Activated T-cell treated with anti-CD3 and anti-CD28 coated beads, Interleukin-2, amount 50 U/mL, for 24 hours (primary cell): ENCODE measurements around the gene IRX6.

Experiments used
- DNase-seq: peaks from one replicate; pipeline ENCODE4 v3.0.0-alpha.2; 2020
- H3K27ac Mint-ChIP-seq: 2 replicates; pipeline ENCODE4 v1.8.0; 2020; ENCODE audit warnings: mild to moderate bottlenecking, mixed read lengths
- H3K27me3 Mint-ChIP-seq: 2 replicates; pipeline ENCODE4 v1.8.0; 2020; ENCODE audit warnings: mixed read lengths
- H3K36me3 Mint-ChIP-seq: 2 replicates; pipeline ENCODE4 v1.8.0; 2020; ENCODE audit warnings: low read depth, mixed read lengths
- H3K4me1 Mint-ChIP-seq: 2 replicates; pipeline ENCODE4 v1.8.0; 2020; ENCODE audit warnings: low read depth, mixed read lengths
- H3K4me3 Mint-ChIP-seq: 2 replicates; pipeline ENCODE4 v1.8.0; 2020; ENCODE audit warnings: mild to moderate bottlenecking, moderate library complexity, mixed read lengths
- H3K9me3 Mint-ChIP-seq: 2 replicates; pipeline ENCODE4 v1.8.0; 2020; ENCODE audit warnings: mixed read lengths

Gene IRX6

DNA sequence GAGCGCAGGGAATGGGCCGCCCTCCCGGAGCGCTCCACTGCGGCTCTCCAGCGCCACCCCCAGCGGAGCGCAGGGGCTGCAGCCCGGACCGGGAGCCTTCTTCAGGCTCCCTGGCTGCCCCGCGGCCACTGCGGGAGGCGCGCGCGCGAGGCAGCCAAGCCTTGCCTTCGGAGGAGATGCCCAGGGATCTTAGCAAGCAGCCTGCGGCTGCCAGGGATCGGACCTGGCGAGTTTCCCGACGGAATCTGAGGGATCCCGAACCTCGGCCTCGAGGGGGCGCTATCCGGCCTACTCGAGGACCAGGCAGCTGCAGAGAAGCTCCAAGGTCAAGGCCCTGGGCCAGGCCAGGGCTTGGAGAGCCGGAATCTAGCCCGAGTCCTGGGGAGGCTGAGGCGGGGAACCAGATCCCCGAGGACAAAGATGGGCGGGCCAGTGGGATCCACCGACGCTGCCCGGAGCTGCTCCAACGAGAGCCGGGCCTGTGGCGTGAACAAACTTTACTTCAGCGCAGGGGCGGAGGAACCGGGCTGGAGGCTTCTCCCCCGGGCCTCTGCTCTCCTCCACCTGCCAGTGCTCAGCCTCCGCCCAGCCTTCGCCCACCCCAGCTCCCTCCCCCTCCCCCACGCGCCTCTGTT is at the start of gene IRX6:
TSS of gene IRX6 (plus strand) at position 567 of the 635 bp plus-strand sequence. CDS start 889 bp downstream, outside the sequence.
- peaks cover 3% of the 10 kb centered on the region for H3K4me1 Mint-ChIP-seq
- no peak for DNase-seq
- no peak within 1 kb of the TSS for H3K4me3 Mint-ChIP-seq
- no peaks in the 10 kb centered on the region for H3K36me3 Mint-ChIP-seq
- H3K27ac Mint-ChIP-seq, result no peak within 1 kb of the TSS
- H3K27me3 Mint-ChIP-seq, result peaks cover 64% of the 10 kb centered on the region
- H3K9me3 Mint-ChIP-seq, result no peaks in the 10 kb centered on the region

DNA sequence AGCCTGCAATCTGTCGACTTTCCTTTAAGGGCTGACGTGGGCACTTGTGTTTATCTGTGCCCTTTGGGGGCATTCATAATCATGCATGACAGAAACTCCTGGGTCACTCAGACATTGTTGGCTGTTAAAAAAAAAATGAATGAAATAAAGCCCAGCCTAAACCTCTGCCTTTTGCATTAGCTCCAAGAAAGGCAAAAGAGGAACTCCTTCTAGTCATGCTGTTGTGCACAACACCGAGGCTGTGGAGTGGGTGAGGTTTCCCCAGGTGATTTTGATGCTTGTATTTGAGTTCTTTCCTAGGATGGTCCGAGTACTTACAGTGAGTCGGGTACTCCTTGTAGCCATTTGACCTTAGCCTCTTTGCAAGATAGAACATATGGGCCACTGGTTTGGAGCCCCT is 49.6 kb upstream of the IRX6 start:
- Mint-ChIP-seq H3K9me3 (no peaks in the 10 kb centered on the region), H3K27me3 (no peaks in the 10 kb centered on the region), H3K4me1 (no peaks in the 10 kb centered on the region), H3K36me3 (no peaks in the 10 kb centered on the region), H3K4me3 (no peak overlapping the region), H3K27ac (no peak overlapping the region)
- DNase-seq, result no peak

DNA sequence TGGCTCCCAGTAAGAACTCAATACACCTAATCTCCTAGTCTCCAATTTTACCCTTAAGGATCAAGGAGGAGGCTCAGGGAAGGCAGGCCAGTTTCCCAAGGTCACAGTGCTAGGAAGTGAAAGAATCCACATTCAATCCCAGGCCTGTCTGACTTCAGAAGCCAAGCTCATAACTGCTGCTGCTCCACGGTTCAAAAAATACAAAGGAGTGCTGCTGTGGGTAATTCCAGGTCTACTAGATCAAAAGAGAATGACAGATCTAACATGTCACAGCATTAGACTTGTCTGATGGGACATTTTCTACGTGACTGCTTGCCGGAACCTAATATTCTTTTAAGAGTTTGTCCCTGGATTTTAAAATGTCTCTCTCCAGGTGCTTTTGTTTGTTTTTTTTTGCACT is 48.8 kb upstream of the IRX6 start:
- H3K27ac Mint-ChIP-seq, result no peak overlapping the region
- no peaks in the 10 kb centered on the region for H3K27me3 Mint-ChIP-seq
- H3K4me3 Mint-ChIP-seq, result no peak overlapping the region

DNA sequence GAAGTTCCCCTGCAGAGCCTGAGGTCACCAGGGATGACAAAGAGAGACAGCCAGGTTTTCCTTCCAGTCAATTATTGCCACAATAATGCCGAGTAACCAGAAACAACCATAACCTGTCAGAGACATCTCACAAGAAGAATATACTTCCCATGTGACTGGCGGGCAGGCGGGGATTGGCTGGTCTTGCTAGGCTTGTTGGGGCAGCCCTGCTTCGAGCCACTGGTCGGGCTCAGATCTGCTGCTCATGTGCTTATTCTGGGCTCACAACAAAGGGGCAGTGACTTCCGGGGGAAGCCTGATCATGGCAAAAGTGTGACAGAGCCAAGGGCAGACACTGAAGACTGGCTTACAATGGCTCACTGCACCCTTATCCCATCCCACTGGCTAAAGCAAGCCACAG is 48.1 kb upstream of the IRX6 start:
- no peaks in the 10 kb centered on the region for H3K27me3 Mint-ChIP-seq
- no peaks in the 10 kb centered on the region for H3K9me3 Mint-ChIP-seq
- DNase-seq, result no peak
- no peak overlapping the region for H3K4me3 Mint-ChIP-seq
- H3K36me3 Mint-ChIP-seq, result no peaks in the 10 kb centered on the region
- no peaks in the 10 kb centered on the region for H3K4me1 Mint-ChIP-seq
- no peak overlapping the region for H3K27ac Mint-ChIP-seq

More for the DNA sequence above, 48.8 kb upstream of the IRX6 start:
- H3K9me3 Mint-ChIP-seq, result no peaks in the 10 kb centered on the region
- DNase-seq, result no peak
- H3K36me3 Mint-ChIP-seq, result no peaks in the 10 kb centered on the region
- H3K4me1 Mint-ChIP-seq, result no peaks in the 10 kb centered on the region

DNA sequence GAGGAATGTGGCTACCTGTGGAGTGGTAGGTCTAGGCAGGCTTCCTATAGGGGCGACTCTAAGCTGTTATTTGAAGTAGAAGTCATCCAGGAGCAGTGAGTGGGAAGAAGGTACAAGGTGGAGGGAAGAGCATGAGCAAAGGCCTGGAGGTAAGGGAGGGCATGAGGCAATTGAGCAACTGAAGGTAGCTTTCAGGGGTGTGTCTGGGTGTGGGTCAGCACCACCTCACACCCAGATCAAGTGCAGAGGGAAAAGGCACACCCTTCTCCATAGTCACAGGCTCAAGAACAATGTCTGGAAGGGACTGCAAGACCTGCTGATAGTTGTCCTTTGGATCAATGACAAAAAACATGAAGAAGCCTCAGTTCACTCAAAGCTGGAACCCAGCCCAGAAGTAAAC is 46.5 kb upstream of the IRX6 start:
- H3K36me3 Mint-ChIP-seq, result no peaks in the 10 kb centered on the region
- H3K9me3 Mint-ChIP-seq, result no peaks in the 10 kb centered on the region
- no peak overlapping the region for H3K4me3 Mint-ChIP-seq
- H3K27ac Mint-ChIP-seq, result no peak overlapping the region
- no peak for DNase-seq
- H3K4me1 Mint-ChIP-seq, result no peaks in the 10 kb centered on the region
- peaks cover 10% of the 10 kb centered on the region for H3K27me3 Mint-ChIP-seq

DNA sequence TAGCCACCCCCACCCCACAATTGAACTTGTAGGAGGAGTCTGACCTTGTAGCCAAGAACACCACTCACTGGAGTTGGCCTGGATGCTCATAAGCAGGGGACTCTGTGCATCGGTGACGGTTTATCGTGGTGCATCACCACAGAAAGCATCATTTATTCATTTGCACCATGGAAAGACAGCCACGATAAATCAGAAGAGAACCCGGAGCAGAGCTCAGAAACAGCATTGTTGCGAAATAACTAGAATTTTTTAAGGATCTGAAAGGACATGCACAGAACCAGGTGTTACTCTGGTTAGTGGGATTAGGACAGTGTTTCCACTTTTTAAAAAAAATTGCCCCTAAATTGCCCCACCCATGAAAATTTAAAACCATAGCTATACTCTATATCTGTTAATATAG is 44.4 kb upstream of the IRX6 start:
- no peak overlapping the region for H3K27ac Mint-ChIP-seq
- H3K4me1 Mint-ChIP-seq, result no peaks in the 10 kb centered on the region
- H3K27me3 Mint-ChIP-seq, result peaks cover 21% of the 10 kb centered on the region
- no peak for DNase-seq
- no peaks in the 10 kb centered on the region for H3K36me3 Mint-ChIP-seq
- no peaks in the 10 kb centered on the region for H3K9me3 Mint-ChIP-seq
- H3K4me3 Mint-ChIP-seq, result no peak overlapping the region

DNA sequence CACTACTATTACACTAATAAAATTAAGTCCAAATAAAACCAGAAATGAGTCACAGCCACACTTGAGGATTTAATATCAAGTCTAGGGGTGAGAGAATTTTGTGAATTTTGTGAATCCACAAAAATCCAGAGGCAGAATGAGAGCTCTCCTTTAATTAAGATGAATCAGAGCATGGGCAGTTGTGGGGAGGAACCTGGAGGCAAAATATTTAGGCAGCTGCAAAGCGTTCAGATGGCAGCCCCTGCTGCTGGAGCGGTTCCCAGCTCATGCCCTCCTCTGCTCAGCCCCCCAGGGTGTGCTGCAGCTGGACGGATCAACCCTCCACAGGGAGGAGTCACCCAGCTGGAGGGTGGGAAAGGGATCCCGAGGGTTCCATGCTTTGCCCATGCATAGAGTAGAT is 43.4 kb upstream of the IRX6 start:
- H3K36me3 Mint-ChIP-seq, result no peaks in the 10 kb centered on the region
- H3K27ac Mint-ChIP-seq, result no peak overlapping the region
- peaks cover 21% of the 10 kb centered on the region for H3K27me3 Mint-ChIP-seq
- H3K4me1 Mint-ChIP-seq, result no peaks in the 10 kb centered on the region
- H3K4me3 Mint-ChIP-seq, result no peak overlapping the region
- H3K9me3 Mint-ChIP-seq, result no peaks in the 10 kb centered on the region
- no peak for DNase-seq

DNA sequence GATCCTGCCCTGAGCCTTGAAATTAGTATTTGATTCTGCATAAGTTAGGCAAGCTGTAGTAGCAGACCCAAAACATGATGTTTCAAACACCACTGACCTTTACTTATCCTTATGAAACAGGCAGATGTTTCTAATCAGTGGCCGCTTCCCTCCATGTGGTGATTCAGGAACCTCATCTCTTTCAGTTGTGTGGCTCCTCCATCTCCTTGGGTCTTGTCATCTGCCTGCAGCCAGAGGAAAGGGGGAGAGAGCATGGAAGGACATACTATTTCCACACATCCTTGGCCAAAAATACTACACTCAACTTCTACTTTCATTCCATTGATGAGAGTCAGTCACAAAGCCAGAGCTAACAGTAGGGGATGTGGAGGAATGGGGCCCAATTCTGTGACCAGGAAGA is 41.6 kb upstream of the IRX6 start:
- Mint-ChIP-seq H3K27me3 (peaks cover 21% of the 10 kb centered on the region), H3K4me1 (no peaks in the 10 kb centered on the region), H3K27ac (no peak overlapping the region), H3K36me3 (no peaks in the 10 kb centered on the region), H3K9me3 (peaks cover 3% of the 10 kb centered on the region), H3K4me3 (no peak overlapping the region)
- no peak for DNase-seq

DNA sequence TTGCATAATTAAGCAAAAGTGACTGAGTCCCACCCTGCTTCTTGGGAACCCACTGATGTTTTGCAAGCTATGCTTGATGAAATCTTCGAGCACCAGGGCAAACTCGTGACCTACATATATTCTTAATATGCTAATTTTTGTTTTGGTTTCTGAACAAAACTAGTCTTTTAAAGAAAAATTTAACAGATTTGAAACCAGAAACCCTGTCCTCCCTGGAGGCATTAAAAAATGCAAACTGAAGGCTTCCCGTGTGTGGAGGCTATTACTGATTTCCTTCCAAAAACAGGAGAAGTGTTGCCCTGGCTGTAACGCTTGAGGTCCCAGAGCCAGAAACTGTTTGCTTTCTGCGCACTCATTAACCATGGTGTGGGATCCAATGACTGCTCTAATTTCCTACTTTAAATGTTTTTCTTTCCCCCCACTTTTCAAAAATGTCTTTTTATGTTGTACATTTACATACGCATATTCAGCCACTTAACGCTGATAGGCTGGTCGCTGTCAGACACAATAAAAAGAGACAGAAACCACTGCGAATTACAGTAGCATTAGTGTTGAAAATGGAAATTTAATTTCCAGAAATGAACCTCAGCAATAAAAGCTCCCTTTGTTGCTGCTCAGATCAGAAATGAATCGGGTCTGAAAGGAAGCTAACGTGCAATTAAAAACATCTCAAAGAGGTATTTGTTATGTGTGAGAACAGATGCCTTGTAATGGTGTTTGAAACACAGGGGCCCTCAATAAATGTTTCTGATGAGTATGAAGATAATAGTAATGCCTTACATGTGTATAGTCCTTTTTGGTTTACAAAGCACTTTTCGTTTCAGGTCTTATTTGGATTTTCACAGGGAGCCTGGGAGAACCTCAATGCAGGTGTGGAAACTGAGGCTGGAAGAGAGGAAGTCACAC is 39.9 kb upstream of the IRX6 start:
- no peaks in the 10 kb centered on the region for H3K4me1 Mint-ChIP-seq

DNA sequence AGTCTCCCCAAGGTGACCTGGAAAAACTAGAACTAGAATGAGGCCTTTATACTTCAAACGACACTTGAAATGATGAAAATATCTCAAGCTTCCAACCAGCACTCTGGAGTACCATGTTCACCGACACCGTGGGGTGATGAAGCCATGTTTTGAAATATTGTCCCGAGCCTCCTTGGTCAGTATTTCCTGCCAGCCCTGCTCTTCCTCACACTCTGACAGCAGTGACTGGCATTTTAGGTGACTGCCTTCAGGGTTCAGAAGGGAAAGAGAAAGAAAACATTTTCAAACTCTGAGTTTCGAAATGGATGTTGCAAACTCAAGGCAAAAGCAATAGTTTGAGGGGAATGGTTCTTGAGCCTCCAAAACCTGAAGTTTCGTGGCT is 39.3 kb upstream of the IRX6 start:
- H3K4me3 Mint-ChIP-seq, result no peak overlapping the region
- H3K9me3 Mint-ChIP-seq, result peaks cover 12% of the 10 kb centered on the region
- H3K4me1 Mint-ChIP-seq, result no peaks in the 10 kb centered on the region
- DNase-seq, result no peak
- peaks cover 21% of the 10 kb centered on the region for H3K27me3 Mint-ChIP-seq
- no peak overlapping the region for H3K27ac Mint-ChIP-seq
- no peaks in the 10 kb centered on the region for H3K36me3 Mint-ChIP-seq

More for the DNA sequence above, 39.9 kb upstream of the IRX6 start:
- H3K27me3 Mint-ChIP-seq, result peaks cover 21% of the 10 kb centered on the region
- DNase-seq, result no peak
- H3K27ac Mint-ChIP-seq, result no peak overlapping the region
- no peak overlapping the region for H3K4me3 Mint-ChIP-seq
- H3K9me3 Mint-ChIP-seq, result peaks cover 12% of the 10 kb centered on the region
- no peaks in the 10 kb centered on the region for H3K36me3 Mint-ChIP-seq

DNA sequence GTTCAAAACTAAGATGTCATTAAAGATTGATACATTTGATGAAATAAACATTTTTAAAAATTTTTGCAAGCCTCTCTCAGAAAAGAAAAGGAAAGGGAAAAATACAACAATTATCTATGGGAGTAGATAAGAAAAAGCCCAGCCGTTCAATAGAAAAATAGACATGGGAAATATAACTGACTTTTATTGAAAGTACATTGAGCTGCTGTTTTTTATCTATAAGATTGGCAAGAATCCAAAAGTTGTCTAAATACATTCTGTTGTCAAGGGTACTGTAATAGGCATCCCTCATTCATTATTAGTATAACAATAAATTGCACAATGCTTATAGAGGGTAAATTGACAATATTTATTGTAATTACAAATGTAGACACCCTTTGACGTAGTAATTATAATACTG is 38.4 kb upstream of the IRX6 start:
- Mint-ChIP-seq H3K4me3 (no peak overlapping the region), H3K4me1 (no peaks in the 10 kb centered on the region), H3K27ac (no peak overlapping the region), H3K36me3 (no peaks in the 10 kb centered on the region), H3K27me3 (peaks cover 21% of the 10 kb centered on the region), H3K9me3 (peaks cover 12% of the 10 kb centered on the region)
- no peak for DNase-seq

DNA sequence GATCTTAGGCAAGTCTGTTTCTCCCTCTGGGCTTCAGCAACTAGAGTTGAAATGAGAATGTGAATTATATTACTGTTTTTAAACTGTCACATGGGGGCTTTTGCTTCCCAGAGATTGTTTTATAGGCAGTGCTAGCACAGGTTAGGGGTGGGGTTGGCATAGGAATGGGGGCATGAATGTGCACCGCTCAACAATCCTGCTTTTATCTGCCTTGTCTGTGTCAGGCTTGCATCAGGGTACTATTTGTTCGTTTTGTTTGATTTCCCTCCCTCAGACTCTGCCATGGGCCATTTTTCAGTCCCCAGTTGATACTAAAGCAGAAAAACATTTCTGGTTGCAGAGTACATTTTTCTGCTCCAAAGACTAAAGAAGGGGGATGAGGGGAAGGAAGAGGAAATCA is 34.6 kb upstream of the IRX6 start:
- Mint-ChIP-seq H3K9me3 (peaks cover 12% of the 10 kb centered on the region), H3K27ac (no peak overlapping the region), H3K36me3 (no peaks in the 10 kb centered on the region), H3K4me3 (no peak overlapping the region), H3K4me1 (no peaks in the 10 kb centered on the region), H3K27me3 (peaks cover 7% of the 10 kb centered on the region)
- no peak for DNase-seq

DNA sequence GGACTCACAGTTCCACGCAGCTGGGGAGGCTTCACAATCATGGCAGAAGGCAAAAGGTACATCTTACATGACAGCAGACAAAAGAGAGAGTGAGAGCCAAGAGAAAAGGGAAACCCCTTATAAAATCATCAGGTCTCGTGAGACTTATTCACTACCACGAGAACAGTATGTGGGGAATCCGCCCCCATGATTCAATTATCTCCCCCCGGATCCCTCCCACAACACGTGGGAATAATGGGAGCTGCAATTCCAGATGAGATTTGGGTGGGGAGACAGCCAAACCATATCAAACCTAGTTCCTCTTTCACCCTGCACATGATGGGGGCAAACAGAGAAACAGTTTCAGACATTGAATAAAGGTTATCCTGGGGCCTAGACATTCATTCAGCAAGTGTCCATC is 32.2 kb upstream of the IRX6 start:
- no peak for DNase-seq
- Mint-ChIP-seq H3K36me3 (no peaks in the 10 kb centered on the region), H3K4me1 (no peaks in the 10 kb centered on the region), H3K9me3 (peaks cover 12% of the 10 kb centered on the region), H3K27me3 (peaks cover 5% of the 10 kb centered on the region), H3K27ac (no peak overlapping the region), H3K4me3 (no peak overlapping the region)

DNA sequence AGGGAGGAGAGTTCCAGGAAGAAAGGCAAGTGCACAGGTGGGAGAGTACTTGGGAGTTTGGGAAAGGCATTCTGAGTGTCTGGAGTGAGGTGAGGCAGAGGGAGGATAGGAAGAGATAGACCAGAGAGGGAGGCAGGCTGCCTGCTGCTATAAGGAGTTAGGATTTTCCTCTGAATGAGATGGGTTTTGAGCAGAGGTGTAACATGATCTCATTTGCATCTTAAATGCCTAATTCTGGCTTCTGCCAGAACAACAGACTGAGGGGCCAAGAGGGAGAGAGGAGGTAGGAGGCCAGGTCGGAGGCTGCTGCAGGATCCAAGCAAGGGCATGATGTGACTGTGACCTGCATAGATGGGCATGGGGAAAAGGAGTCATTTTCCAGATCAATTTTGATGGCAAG is 31.5 kb upstream of the IRX6 start:
- H3K36me3 Mint-ChIP-seq, result no peaks in the 10 kb centered on the region
- no peak for DNase-seq
- peaks cover 8% of the 10 kb centered on the region for H3K9me3 Mint-ChIP-seq
- H3K4me1 Mint-ChIP-seq, result no peaks in the 10 kb centered on the region
- no peak overlapping the region for H3K27ac Mint-ChIP-seq
- H3K27me3 Mint-ChIP-seq, result peaks cover 5% of the 10 kb centered on the region
- no peak overlapping the region for H3K4me3 Mint-ChIP-seq

DNA sequence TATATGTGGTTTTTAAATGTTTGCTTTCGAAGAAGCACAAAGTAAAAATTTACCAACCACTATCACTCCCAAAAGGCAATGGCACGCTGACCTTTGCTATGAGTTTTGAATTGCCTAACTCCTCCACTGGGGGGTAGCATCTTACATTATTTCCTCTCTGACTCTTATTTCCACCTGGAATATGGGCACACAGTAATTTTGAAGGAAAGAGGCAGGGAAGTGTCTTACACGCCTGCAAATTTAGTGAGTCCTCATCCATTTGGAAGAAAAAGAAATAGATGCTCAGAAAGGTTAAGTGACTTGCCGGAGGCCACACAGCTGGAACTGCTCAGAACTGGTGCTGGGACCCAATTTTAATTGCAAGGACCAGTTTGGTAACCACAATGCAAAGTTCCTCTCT is 29.9 kb upstream of the IRX6 start:
- Mint-ChIP-seq H3K27ac (no peak overlapping the region), H3K36me3 (no peaks in the 10 kb centered on the region), H3K4me1 (no peaks in the 10 kb centered on the region), H3K27me3 (peaks cover 10% of the 10 kb centered on the region), H3K9me3 (no peaks in the 10 kb centered on the region), H3K4me3 (no peak overlapping the region)
- DNase-seq, result no peak
